ENCODE data around the gene LDLRAD3. TPM values are rescaled to one million over a fixed set of nuclear protein-coding genes. Genes with fewer than 3 reads are reported as not detected.

Gene LDLRAD3
- polyA plus RNA-seq, 3 donors = 7.3 to 14.1 (median 10.4) TPM

DNA sequence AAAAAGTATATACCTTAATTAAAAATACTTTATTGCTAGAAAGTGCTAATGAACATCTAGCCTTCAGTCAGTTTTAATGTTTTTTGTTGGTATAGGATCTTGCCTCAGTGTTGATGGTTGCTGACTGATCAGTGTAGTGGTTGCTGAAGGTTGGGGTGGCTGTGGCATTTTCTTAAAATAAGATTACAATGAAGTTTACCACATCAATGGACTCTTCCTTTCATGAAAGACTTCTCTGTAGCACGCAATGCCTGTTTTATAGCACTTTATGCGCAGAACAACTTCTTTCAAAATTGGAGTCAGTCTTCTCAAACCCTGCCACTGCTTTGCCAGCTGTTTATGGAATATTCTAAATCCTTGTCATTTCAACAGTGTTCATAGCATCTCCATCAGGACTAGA lies 50.6 kb downstream of the LDLRAD3 start:
- H3K27me3 Mint-ChIP-seq (ENCODE audit: low read depth in 3 of 3) = peaks cover 2 to 5% (median 3%) of the 10 kb centered on the region in 3 donors
- peaks cover 5 to 11% (median 10%) of the 10 kb centered on the region in 7 donors for H3K9me3 Mint-ChIP-seq
- Histone ChIP-seq H2AFZ (ENCODE audit: insufficient read depth, low read depth, low read length, poor library complexity, severe bottlenecking) (no peak overlapping the region), H3K79me2 (ENCODE audit: insufficient read depth, low read length) (no peaks in the 10 kb centered on the region), H4K20me1 (ENCODE audit: insufficient read depth, low read length) (peaks cover 3% of the 10 kb centered on the region), H3K9ac (ENCODE audit: insufficient read depth, low read length, poor library complexity, severe bottlenecking) (no peak overlapping the region), H3K27me3 (ENCODE audit: control insufficient read depth in 2 of 2, insufficient read depth in 2 of 2, low read length in 2 of 2) (no peaks in the 10 kb centered on the region), H3K4me3 (replicated peaks in 1 of 3; ENCODE audit: low read depth in 2 of 3, low read length in 3 of 3) (no peak overlapping the region), H3K27ac (ENCODE audit: low read depth in 1 of 2, low read length in 2 of 2) (no peak overlapping the region), H3K4me2 (replicated peaks; ENCODE audit: extremely low read depth, low read length, poor library complexity, severe bottlenecking) (no peak overlapping the region), H3K9me3 (replicated peaks in 1 of 2; ENCODE audit: control insufficient read depth in 1 of 2, insufficient read depth in 1 of 2, low read length in 2 of 2) (no peaks in the 10 kb centered on the region), H3K36me3 (replicated peaks in 1 of 2; ENCODE audit: control insufficient read depth in 1 of 2, insufficient read depth in 2 of 2, low read length in 2 of 2) (no peaks in the 10 kb centered on the region), H3K4me1 (ENCODE audit: control insufficient read depth in 1 of 2, insufficient read depth in 2 of 2, low read length in 2 of 2) (peaks cover 20 to 26% of the 10 kb centered on the region in 2 donors)
- H3K4me3 Mint-ChIP-seq = no peak overlapping the region
- DNase-seq = no peak
- TF ChIP-seq, protein P1, sequence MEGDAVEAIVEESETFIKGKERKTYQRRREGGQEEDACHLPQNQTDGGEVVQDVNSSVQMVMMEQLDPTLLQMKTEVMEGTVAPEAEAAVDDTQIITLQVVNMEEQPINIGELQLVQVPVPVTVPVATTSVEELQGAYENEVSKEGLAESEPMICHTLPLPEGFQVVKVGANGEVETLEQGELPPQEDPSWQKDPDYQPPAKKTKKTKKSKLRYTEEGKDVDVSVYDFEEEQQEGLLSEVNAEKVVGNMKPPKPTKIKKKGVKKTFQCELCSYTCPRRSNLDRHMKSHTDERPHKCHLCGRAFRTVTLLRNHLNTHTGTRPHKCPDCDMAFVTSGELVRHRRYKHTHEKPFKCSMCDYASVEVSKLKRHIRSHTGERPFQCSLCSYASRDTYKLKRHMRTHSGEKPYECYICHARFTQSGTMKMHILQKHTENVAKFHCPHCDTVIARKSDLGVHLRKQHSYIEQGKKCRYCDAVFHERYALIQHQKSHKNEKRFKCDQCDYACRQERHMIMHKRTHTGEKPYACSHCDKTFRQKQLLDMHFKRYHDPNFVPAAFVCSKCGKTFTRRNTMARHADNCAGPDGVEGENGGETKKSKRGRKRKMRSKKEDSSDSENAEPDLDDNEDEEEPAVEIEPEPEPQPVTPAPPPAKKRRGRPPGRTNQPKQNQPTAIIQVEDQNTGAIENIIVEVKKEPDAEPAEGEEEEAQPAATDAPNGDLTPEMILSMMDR (IDR thresholded peaks at IDR 0.05) = no peak
- H3K36me3 Mint-ChIP-seq = peaks cover 9% of the 10 kb centered on the region in 2 donors
- 100% methylated on average over 2 of the region's 2 CpGs for WGBS (ENCODE audit: insufficient coverage)
- peaks cover 41% of the 10 kb centered on the region for H3K4me1 Mint-ChIP-seq
- intact Hi-C loops (cut with micrococcal nuclease) = no loop called here
- H3K27ac Mint-ChIP-seq = no peak overlapping the region

DNA sequence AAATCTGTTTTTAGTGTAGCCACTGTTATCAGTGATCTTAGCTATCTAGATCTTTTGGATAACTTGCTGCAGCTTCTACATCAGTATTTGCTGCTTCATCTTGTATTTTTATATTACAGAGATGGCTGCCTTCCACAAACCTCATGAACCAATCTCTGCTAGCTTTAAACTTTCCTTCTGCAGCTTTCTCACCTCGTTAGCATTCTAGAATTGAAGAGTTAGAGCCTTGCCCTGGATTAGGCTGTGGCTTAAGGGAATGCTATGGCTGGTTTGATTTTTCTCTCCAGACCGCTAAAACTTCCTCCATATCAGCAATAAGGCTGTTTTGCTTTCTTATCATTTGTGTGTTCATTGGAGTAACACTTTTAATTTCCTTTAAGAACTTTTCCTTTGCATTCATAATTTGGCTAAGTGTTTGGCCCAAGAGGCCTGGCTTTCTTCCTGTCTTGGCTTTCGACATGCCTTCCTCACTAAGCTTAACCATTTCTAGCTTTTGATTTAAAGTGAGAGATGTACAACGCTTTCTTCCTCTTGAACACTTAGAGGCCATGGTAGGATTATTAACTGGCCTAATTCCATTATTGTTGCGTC lies 51.9 kb downstream of the LDLRAD3 start:
- Histone ChIP-seq H3K9me3 (replicated peaks in 1 of 2; ENCODE audit: control insufficient read depth in 1 of 2, insufficient read depth in 1 of 2, low read length in 2 of 2) (no peaks in the 10 kb centered on the region), H3K4me1 (ENCODE audit: control insufficient read depth in 1 of 2, insufficient read depth in 2 of 2, low read length in 2 of 2) (peaks cover 20 to 26% of the 10 kb centered on the region in 2 donors), H3K79me2 (ENCODE audit: insufficient read depth, low read length) (no peaks in the 10 kb centered on the region), H3K4me2 (replicated peaks; ENCODE audit: extremely low read depth, low read length, poor library complexity, severe bottlenecking) (no peak overlapping the region), H3K27me3 (ENCODE audit: control insufficient read depth in 2 of 2, insufficient read depth in 2 of 2, low read length in 2 of 2) (no peaks in the 10 kb centered on the region), H3K36me3 (replicated peaks in 1 of 2; ENCODE audit: control insufficient read depth in 1 of 2, insufficient read depth in 2 of 2, low read length in 2 of 2) (no peaks in the 10 kb centered on the region), H3K9ac (ENCODE audit: insufficient read depth, low read length, poor library complexity, severe bottlenecking) (no peak overlapping the region), H4K20me1 (ENCODE audit: insufficient read depth, low read length) (peaks cover 3% of the 10 kb centered on the region), H3K4me3 (replicated peaks in 1 of 3; ENCODE audit: low read depth in 2 of 3, low read length in 3 of 3) (no peak overlapping the region), H2AFZ (ENCODE audit: insufficient read depth, low read depth, low read length, poor library complexity, severe bottlenecking) (no peak overlapping the region), H3K27ac (ENCODE audit: low read depth in 1 of 2, low read length in 2 of 2) (no peak overlapping the region)
- intact Hi-C loops (cut with micrococcal nuclease) = no loop called here
- Mint-ChIP-seq H3K27me3 (ENCODE audit: low read depth in 3 of 3) (peaks cover 0 to 3% (median 1%) of the 10 kb centered on the region in 3 donors), H3K36me3 (peaks cover 8 to 9% of the 10 kb centered on the region in 2 donors), H3K27ac (peak overlapping the region in 2 of 7 donors; percentile 61 to 66), H3K4me1 (peaks cover 30% of the 10 kb centered on the region), H3K9me3 (peaks cover 6 to 11% (median 10%) of the 10 kb centered on the region in 7 donors), H3K4me3 (no peak overlapping the region)
- no peak for DNase-seq
- TF ChIP-seq, protein P1 (IDR thresholded peaks at IDR 0.05) = no peak
- no CpG with 5 or more reads among the region's 5 CpGs for WGBS (ENCODE audit: insufficient coverage)
